Measurements from ENCODE around the gene OCEL1. TPM values are rescaled to one million over a fixed set of nuclear protein-coding genes. Genes with fewer than 3 reads are reported as not detected.
A peak's percentile ranks its signal among the peaks of the same experiment; 100 is the strongest.

OCEL1 gene
- total and polyA plus RNA-seq, 2 of the 13 experiments (the other 11 are each of a cell fraction or from before 2014, with no cell fraction given): 10.6 to 17.2 TPM

DNA sequence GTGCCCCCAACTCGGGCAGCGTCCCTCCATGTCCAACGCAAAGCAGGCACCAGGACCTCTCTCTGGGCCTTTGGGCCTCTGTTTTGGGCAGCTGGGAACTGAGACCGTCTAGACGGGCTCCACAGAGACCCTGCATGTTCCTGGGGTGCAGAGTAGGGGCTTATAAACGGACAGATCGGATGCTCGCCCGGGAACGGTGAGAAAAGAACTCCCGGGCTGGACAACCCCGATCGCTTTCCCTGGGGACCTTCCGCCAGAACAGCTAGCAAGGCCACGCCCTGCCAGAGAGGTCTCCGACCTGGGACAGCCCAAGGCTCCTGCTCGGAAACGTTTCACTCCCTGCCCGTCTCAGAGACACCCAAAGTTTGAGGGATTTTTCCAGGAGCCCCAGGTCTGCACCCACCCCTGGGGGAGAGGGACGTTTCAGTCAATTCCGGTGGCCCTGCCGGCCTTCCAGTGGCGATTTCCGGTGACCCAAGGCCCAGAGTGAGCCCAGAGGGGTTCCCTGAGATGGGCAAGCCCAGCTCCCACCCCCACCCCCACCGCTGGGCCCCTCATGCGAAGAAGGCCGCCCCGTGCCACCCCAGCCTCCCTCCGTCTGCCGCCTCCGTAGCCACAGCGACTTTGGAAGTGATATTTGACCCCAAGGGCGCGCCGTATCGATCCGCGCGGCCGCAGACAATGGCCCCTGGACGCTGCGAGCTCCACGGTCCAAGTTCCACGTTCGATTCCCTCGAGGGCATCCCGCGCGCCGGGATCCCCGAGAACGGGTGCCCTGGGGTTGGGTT is 18.0 kb downstream of the OCEL1 start (continued):
- TF ChIP-seq ZNF232 (CRISPR knock-in tag; IDR thresholded peaks at IDR 0.05; ENCODE audit: borderline replicate concordance): peak; percentile 76; the same call in 1 of the 2 replicates
- peak; percentile 23; the same call in 1 of the 2 replicates for TF ChIP-seq KLF12 (CRISPR knock-in tag; IDR thresholded peaks at IDR 0.05; ENCODE audit: borderline replicate concordance)
- TF ChIP-seq, protein P1, sequence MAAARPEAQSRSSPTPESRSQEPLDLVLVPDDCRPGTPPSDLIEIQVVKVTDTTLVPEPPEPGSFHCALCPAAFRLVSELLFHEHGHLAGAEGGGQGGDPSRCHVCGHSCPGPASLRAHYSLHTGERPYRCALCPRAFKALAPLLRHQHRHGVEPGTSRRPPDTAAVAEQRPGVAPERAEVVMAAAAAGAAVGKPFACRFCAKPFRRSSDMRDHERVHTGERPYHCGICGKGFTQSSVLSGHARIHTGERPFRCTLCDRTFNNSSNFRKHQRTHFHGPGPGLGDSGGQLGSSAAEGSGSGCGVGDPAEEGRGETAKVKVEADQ (CRISPR knock-in tag; IDR thresholded peaks at IDR 0.05; ENCODE audit: borderline replicate concordance): peak; percentile 40; the same call in 1 of the 2 replicates
- TF ChIP-seq, protein P2, sequence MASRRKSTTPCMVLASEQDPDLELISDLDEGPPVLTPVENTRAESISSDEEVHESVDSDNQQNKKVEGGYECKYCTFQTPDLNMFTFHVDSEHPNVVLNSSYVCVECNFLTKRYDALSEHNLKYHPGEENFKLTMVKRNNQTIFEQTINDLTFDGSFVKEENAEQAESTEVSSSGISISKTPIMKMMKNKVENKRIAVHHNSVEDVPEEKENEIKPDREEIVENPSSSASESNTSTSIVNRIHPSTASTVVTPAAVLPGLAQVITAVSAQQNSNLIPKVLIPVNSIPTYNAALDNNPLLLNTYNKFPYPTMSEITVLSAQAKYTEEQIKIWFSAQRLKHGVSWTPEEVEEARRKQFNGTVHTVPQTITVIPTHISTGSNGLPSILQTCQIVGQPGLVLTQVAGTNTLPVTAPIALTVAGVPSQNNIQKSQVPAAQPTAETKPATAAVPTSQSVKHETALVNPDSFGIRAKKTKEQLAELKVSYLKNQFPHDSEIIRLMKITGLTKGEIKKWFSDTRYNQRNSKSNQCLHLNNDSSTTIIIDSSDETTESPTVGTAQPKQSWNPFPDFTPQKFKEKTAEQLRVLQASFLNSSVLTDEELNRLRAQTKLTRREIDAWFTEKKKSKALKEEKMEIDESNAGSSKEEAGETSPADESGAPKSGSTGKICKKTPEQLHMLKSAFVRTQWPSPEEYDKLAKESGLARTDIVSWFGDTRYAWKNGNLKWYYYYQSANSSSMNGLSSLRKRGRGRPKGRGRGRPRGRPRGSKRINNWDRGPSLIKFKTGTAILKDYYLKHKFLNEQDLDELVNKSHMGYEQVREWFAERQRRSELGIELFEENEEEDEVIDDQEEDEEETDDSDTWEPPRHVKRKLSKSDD (CRISPR knock-in tag; IDR thresholded peaks at IDR 0.05; ENCODE audit: low read depth): no peak
- TF ChIP-seq, protein P3, sequence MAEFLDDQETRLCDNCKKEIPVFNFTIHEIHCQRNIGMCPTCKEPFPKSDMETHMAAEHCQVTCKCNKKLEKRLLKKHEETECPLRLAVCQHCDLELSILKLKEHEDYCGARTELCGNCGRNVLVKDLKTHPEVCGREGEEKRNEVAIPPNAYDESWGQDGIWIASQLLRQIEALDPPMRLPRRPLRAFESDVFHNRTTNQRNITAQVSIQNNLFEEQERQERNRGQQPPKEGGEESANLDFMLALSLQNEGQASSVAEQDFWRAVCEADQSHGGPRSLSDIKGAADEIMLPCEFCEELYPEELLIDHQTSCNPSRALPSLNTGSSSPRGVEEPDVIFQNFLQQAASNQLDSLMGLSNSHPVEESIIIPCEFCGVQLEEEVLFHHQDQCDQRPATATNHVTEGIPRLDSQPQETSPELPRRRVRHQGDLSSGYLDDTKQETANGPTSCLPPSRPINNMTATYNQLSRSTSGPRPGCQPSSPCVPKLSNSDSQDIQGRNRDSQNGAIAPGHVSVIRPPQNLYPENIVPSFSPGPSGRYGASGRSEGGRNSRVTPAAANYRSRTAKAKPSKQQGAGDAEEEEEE (CRISPR knock-in tag; IDR thresholded peaks at IDR 0.05; ENCODE audit: borderline replicate concordance): no peak
- no peak for TF ChIP-seq CCAR2 (optimal IDR thresholded peaks at IDR 0.05; ENCODE audit: low read depth, low read length)
- TF ChIP-seq SRSF9 (IDR thresholded peaks at IDR 0.05; ENCODE audit: borderline replicate concordance, insufficient read depth, low read depth, low read length, poor library complexity, severe bottlenecking): no peak
- TF ChIP-seq IKZF4 (CRISPR knock-in tag; IDR thresholded peaks at IDR 0.05; ENCODE audit: borderline replicate concordance, low read depth, not compliant biosample characterization): no peak
- TF ChIP-seq, protein P4, sequence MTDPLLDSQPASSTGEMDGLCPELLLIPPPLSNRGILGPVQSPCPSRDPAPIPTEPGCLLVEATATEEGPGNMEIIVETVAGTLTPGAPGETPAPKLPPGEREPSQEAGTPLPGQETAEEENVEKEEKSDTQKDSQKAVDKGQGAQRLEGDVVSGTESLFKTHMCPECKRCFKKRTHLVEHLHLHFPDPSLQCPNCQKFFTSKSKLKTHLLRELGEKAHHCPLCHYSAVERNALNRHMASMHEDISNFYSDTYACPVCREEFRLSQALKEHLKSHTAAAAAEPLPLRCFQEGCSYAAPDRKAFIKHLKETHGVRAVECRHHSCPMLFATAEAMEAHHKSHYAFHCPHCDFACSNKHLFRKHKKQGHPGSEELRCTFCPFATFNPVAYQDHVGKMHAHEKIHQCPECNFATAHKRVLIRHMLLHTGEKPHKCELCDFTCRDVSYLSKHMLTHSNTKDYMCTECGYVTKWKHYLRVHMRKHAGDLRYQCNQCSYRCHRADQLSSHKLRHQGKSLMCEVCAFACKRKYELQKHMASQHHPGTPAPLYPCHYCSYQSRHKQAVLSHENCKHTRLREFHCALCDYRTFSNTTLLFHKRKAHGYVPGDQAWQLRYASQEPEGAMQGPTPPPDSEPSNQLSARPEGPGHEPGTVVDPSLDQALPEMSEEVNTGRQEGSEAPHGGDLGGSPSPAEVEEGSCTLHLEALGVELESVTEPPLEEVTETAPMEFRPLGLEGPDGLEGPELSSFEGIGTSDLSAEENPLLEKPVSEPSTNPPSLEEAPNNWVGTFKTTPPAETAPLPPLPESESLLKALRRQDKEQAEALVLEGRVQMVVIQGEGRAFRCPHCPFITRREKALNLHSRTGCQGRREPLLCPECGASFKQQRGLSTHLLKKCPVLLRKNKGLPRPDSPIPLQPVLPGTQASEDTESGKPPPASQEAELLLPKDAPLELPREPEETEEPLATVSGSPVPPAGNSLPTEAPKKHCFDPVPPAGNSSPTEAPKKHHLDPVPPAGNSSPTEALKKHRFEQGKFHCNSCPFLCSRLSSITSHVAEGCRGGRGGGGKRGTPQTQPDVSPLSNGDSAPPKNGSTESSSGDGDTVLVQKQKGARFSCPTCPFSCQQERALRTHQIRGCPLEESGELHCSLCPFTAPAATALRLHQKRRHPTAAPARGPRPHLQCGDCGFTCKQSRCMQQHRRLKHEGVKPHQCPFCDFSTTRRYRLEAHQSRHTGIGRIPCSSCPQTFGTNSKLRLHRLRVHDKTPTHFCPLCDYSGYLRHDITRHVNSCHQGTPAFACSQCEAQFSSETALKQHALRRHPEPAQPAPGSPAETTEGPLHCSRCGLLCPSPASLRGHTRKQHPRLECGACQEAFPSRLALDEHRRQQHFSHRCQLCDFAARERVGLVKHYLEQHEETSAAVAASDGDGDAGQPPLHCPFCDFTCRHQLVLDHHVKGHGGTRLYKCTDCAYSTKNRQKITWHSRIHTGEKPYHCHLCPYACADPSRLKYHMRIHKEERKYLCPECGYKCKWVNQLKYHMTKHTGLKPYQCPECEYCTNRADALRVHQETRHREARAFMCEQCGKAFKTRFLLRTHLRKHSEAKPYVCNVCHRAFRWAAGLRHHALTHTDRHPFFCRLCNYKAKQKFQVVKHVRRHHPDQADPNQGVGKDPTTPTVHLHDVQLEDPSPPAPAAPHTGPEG (CRISPR knock-in tag; IDR thresholded peaks at IDR 0.05): no peak
- TF ChIP-seq KDM6A (CRISPR knock-in tag; IDR thresholded peaks at IDR 0.05; ENCODE audit: low read depth): 0 out of 2 replicates have a peak, but pooled peaks have one; percentile 53
- TF ChIP-seq ZNF296 (CRISPR knock-in tag; conservative IDR thresholded peaks at IDR 0.05): peak; percentile 76; the same call in 1 of the 2 replicates
- TF ChIP-seq, protein P5, sequence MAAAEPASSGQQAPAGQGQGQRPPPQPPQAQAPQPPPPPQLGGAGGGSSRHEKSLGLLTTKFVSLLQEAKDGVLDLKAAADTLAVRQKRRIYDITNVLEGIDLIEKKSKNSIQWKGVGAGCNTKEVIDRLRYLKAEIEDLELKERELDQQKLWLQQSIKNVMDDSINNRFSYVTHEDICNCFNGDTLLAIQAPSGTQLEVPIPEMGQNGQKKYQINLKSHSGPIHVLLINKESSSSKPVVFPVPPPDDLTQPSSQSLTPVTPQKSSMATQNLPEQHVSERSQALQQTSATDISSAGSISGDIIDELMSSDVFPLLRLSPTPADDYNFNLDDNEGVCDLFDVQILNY (CRISPR knock-in tag; conservative IDR thresholded peaks at IDR 0.05): no peak
- no peak for TF ChIP-seq MATR3 (CRISPR knock-in tag; IDR thresholded peaks at IDR 0.05)

All from HepG2 (cell line).